HepG2 (cell line): Measurements from ENCODE around the gene CD86. TPM values are rescaled to one million over a fixed set of nuclear protein-coding genes. Genes with fewer than 3 reads are reported as not detected.

ENCODE experiments used
- ATAC-seq: fragments of 200-7000 bp; cut with Tn5 transposase; 3 replicates; pipeline ENCODE4 v1.9.1; 2020; ENCODE audit warnings: mild to moderate bottlenecking, moderate library complexity
- BruUV-seq: library from RNA; stranded (reverse); fragments of 400-500 nt; replicated peaks from 2 replicates; lab custom pipeline; 2021; lab: Mats Ljungman, UMichigan
- CTCF ChIA-PET: fragments of 300-600 bp; formaldehyde crosslinking; extraction: SDS; loops from one replicate; lab custom pipeline; 2021; ENCODE audit warnings: low total read pairs, inconsistent platforms, low intra/inter-chr PET ratio; lab: Yijun Ruan, JAX
- POLR2A ChIA-PET: fragments of 350-600 bp; sonication (Branson Sonifier 250); formaldehyde crosslinking; loops from one replicate; lab custom pipeline; 2020; ENCODE audit warnings: antibody characterized with exemption, inconsistent platforms; lab: Yijun Ruan, JAX
- DNase-seq: peaks from one replicate; pipeline ENCODE4 v3.0.0-alpha.2; 2015; ENCODE audit warnings: low spot score
- FAIRE-seq: peaks from 3 replicates; lab custom pipeline; 2011; peaks lifted over from hg19 to GRCh38; lab: Jason Lieb, UNC
- H2AFZ ChIP-seq: one replicate; pipeline ENCODE4 v1.6.1; 2011; ENCODE audit warnings: low read length, inconsistent platforms
- H3K27ac ChIP-seq: fragments of 300-600 bp; 3 replicates; pipeline ENCODE4 v1.8.0; 2011; ENCODE audit warnings: mixed run types, mild to moderate bottlenecking, mixed read lengths, low read length, inconsistent platforms; ENCODE audit not compliant: insufficient read depth; ENCODE audit errors: extremely low read length
- H3K27me3 ChIP-seq, 2 experiments: fragments of 200-600 bp in 1 of 2; 2 replicates in 1 of 2; 3 replicates in 1 of 2; pipeline versions ENCODE4 v1.6.0 to v1.8.0; 2011; ENCODE audit warnings: low read length in 2 of 2, mild to moderate bottlenecking in 2 of 2, moderate library complexity in 2 of 2, inconsistent platforms in 1 of 2; ENCODE audit not compliant: insufficient read depth in 2 of 2, control insufficient read depth in 1 of 2
- H3K36me3 ChIP-seq, 2 experiments: fragments of 200-600 bp in 1 of 2; replicated peaks in 1 of 2; 2 replicates in 1 of 2; 3 replicates in 1 of 2; pipeline versions ENCODE4 v1.5.1 to v1.8.0; 2011; ENCODE audit warnings: low read length in 2 of 2, inconsistent platforms in 1 of 2; ENCODE audit not compliant: insufficient read depth in 2 of 2, control insufficient read depth in 1 of 2
- H3K4me1 ChIP-seq: 2 replicates; pipeline ENCODE4 v1.5.1; 2012; ENCODE audit warnings: low read length, inconsistent platforms; ENCODE audit not compliant: insufficient read depth
- H3K4me2 ChIP-seq: 2 replicates; pipeline ENCODE4 v1.6.0; 2011; ENCODE audit warnings: low read depth, low read length, inconsistent platforms
- H3K4me3 ChIP-seq, 3 experiments: fragments of 200-600 bp in 1 of 3; sonication (generic), shearing (Covaris generic) in 1 of 3; replicated peaks in 1 of 3; 2 replicates each; pipeline ENCODE4 v1.5.1; 2011 to 2016; ENCODE audit warnings: low read length in 3 of 3, inconsistent platforms in 2 of 3, low read depth in 2 of 3, mild to moderate bottlenecking in 2 of 3, control low read depth in 1 of 3, mixed read lengths in 1 of 3; ENCODE audit not compliant: insufficient read depth in 1 of 3
- H3K79me2 ChIP-seq: one replicate; pipeline ENCODE4 v1.6.1; 2011; ENCODE audit warnings: low read length, inconsistent platforms; ENCODE audit not compliant: insufficient read depth
- H3K9ac ChIP-seq: 2 replicates; pipeline ENCODE4 v1.6.0; 2011; ENCODE audit warnings: mild to moderate bottlenecking, low read depth, low read length, inconsistent platforms; ENCODE audit not compliant: insufficient read depth
- H3K9me3 ChIP-seq: 2 replicates; pipeline ENCODE4 v1.5.1; 2012; ENCODE audit warnings: mild to moderate bottlenecking, low read length
- H4K20me1 ChIP-seq: 2 replicates; pipeline ENCODE4 v1.6.0; 2011; ENCODE audit warnings: inconsistent platforms, mild to moderate bottlenecking, low read length, moderate library complexity; ENCODE audit not compliant: insufficient read depth
- HBP1 ChIP-seq: IDR thresholded peaks from 2 replicates; pipeline ENCODE4 v1.6.1; 2016; ENCODE audit warnings: low read depth, control low read depth
- HOMEZ ChIP-seq: IDR thresholded peaks from 2 replicates; pipeline ENCODE4 v1.6.1; 2016; ENCODE audit warnings: low read depth
- KDM4B ChIP-seq: sonication (generic); formaldehyde crosslinking; IDR thresholded peaks from 2 replicates; pipeline ENCODE4 v1.4.0; 2020; ENCODE audit warnings: missing genetic modification reagents
- SNAI1 ChIP-seq: sonication (generic); formaldehyde crosslinking; IDR thresholded peaks from 2 replicates; pipeline ENCODE4 v1.5.0; 2020; ENCODE audit warnings: mild to moderate bottlenecking, missing genetic modification reagents, borderline replicate concordance
- SNAPC4 ChIP-seq: sonication (generic); formaldehyde crosslinking; IDR thresholded peaks from 2 replicates; pipeline ENCODE4 v1.4.0; 2020; ENCODE audit warnings: mild to moderate bottlenecking, missing genetic modification reagents
- TBL1XR1 ChIP-seq: fragments of 150-350 bp; IDR thresholded peaks from 2 replicates; pipeline ENCODE4 v1.6.1; 2014; ENCODE audit warnings: borderline replicate concordance, low read length; ENCODE audit not compliant: partially characterized antibody
- TFE3 ChIP-seq: IDR thresholded peaks from 2 replicates; pipeline ENCODE4 v1.6.1; 2016
- ZNF343 ChIP-seq: sonication (generic); formaldehyde crosslinking; IDR thresholded peaks from 2 replicates; pipeline ENCODE4 v1.4.0; 2020; ENCODE audit warnings: mild to moderate bottlenecking, missing genetic modification reagents
- ZNF512B ChIP-seq: sonication (generic); formaldehyde crosslinking; IDR thresholded peaks from 2 replicates; pipeline ENCODE4 v1.5.1; 2020; ENCODE audit warnings: missing genetic modification reagents, mild to moderate bottlenecking, borderline replicate concordance
- ZZZ3 ChIP-seq: sonication (generic); formaldehyde crosslinking; IDR thresholded peaks from 2 replicates; pipeline ENCODE4 v1.4.0; 2020; ENCODE audit warnings: missing genetic modification reagents, mild to moderate bottlenecking, borderline replicate concordance
- WGBS: methylation state at CpG from one replicate; pipeline ENCODE4 v1.1.6; 2017; ENCODE audit warnings: low lambda C conversion rate; 5-methylcytosine and 5-hydroxymethylcytosine counted together
- in situ Hi-C: cut with HindIII; loops from 2 replicates; pipeline ENCODE4 v1.10.0; 2017; ENCODE audit warnings: low pct_unique_long_range_greater_than_20kb; ENCODE audit not compliant: extremely low pct_ligation_motif_present
- intact Hi-C: fragments of 100-400 bp; cut with micrococcal nuclease; formaldehyde crosslinking; loops from one replicate; pipeline ENCODE4 v1.10.0; 2022; ENCODE audit not compliant: unreplicated experiment
- polyA plus RNA-seq, 8 experiments: library from polyadenylated mRNA; depleted of rRNA in 3 of 8; stranded (reverse) in 7 of 8; unstranded in 1 of 8; fragments of >200 nt; fragmentation: Illumina TruSeq in 4 of 8; extraction: Trizol in 4 of 8; gene quantifications; 2 replicates each; pipeline versions ENCODE4 v1.2.1 to v1.2.3, GENCODE V29; 2011 to 2016; ENCODE audit warnings: low read depth in 4 of 8, missing spikeins in 1 of 8, mixed read lengths in 1 of 8; ENCODE audit not compliant: insufficient read depth in 1 of 8
- total RNA-seq, 5 experiments: library from RNA; depleted of rRNA; stranded (reverse); fragments of >200 nt; fragmentation: Illumina TruSeq; extraction: Trizol; gene quantifications; 2 replicates each; pipeline ENCODE4 v1.2.3, GENCODE V29; 2016; ENCODE audit warnings: low read depth in 1 of 5

The CD86 gene
- total and polyA plus RNA-seq, 2 of the 13 experiments (the other 11 are each of a cell fraction or from before 2014, with no cell fraction given): not detected

GRCh38 chr3:122031123-122031468 is 24.1 kb upstream of the CD86 start (continued):
- TF ChIP-seq SNAPC4 (no peak), TFE3 (CRISPR knock-in tag) (no peak), KDM4B (CRISPR knock-in tag) (no peak)

GRCh38 chr3:122032531-122032930 is 22.6 kb upstream of the CD86 start:
- ATAC-seq (no peak), FAIRE-seq (no peak), DNase-seq (no peak)
- in situ Hi-C loops: no loop called here
- H3K27ac ChIP-seq: no peak overlapping the region
- WGBS: 50% methylated on average over 1 of the region's 1 CpG
- intact Hi-C loops: no loop called here
- peaks cover 19% of the 10 kb centered on the region for H3K9me3 ChIP-seq
- no peaks in the 10 kb centered on the region for H3K36me3 ChIP-seq
- H4K20me1 ChIP-seq: no peaks in the 10 kb centered on the region
- no peaks in the 10 kb centered on the region for H3K27me3 ChIP-seq
- H3K9ac ChIP-seq: no peak overlapping the region
- no peaks in the 10 kb centered on the region for H3K4me1 ChIP-seq
- ChIA-PET CTCF (no interaction called here), POLR2A (no interaction called here)
- no peak overlapping the region for H3K4me3 ChIP-seq
- H3K4me2 ChIP-seq: no peak overlapping the region
- BruUV-seq: no TSS peak
- H3K79me2 ChIP-seq: no peaks in the 10 kb centered on the region
- H2AFZ ChIP-seq: no peak overlapping the region
- TF ChIP-seq HBP1 (CRISPR knock-in tag) (no peak), ZNF512B (CRISPR knock-in tag) (no peak), TBL1XR1 (no peak), ZNF343 (CRISPR knock-in tag) (no peak), HOMEZ (CRISPR knock-in tag) (no peak), ZZZ3 (CRISPR knock-in tag) (no peak), SNAI1 (CRISPR knock-in tag) (no peak)
